NAMALWA (cell line): Measurements from ENCODE around the gene ZNF683.
A peak's percentile ranks its signal among the peaks of the same experiment; 100 is the strongest.
"Not testable (repeated sequence)": the region's sequence is repeated elsewhere in the genome, so short reads cannot be mapped to it uniquely, and the experiment has no call there.

Experiments
- DNase-seq: peaks from one replicate; pipeline ENCODE4 v3.0.0-alpha.2; 2015; ENCODE audit warnings: low spot score

Gene ZNF683

GRCh38 chr1:26385063-26385462, 12.5 kb upstream of the ZNF683 start:
- DNase-seq = not testable (repeated sequence)

GRCh38 chr1:26384076-26384475, 11.5 kb upstream of the ZNF683 start:
- DNase-seq = no peak

DNA sequence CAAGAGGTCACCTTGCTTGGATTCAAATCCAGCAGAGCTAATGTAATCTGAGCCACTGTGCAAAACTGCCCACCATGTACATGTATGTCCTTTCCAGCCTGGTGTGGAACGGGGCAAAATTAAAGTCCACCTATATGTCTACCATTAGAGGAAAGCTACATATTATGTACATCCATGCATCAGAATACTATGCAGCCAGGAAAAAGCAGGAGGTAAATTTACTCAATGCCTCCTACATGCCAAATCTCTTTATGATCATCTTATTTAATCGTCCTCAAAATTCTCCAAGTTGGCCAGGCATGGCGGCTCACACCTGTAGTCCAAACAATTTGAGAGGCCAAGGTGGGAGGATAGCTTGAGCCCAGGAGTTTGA, 6.3 kb upstream of the ZNF683 start:
- no peak for DNase-seq

GRCh38 chr1:26378088-26378878, 5.7 kb upstream of the ZNF683 start:
- no peak for DNase-seq

GRCh38 chr1:26376050-26376449, 3.5 kb upstream of the ZNF683 start:
- no peak for DNase-seq

- DNase-seq = no peak
Observed at GRCh38 chr1:26375081-26375480, 2.5 kb upstream of the ZNF683 start.

- DNase-seq = not testable (repeated sequence)
Observed at GRCh38 chr1:26374361-26374760, 1.8 kb upstream of the ZNF683 start.

DNA sequence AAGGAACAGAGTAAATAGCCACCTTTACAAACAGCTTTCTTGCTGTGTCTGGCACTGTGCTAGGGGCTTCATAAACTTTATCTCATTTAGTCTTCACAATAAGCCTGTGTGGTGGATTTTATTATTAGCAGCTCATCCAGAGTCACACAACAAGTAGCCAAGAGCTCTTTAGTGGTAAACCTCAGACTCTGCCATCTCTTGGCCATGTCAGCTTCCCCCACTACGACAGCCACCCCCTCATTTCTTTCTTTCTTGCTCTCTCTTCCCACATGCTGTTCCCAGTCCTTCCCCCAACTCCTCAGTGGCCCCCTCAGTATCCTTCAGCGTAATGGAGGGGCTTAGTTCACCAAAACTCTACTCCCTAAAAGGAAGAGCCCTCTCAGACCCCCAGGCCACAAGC, 1.2 kb upstream of the ZNF683 start:
- no peak for DNase-seq

DNA sequence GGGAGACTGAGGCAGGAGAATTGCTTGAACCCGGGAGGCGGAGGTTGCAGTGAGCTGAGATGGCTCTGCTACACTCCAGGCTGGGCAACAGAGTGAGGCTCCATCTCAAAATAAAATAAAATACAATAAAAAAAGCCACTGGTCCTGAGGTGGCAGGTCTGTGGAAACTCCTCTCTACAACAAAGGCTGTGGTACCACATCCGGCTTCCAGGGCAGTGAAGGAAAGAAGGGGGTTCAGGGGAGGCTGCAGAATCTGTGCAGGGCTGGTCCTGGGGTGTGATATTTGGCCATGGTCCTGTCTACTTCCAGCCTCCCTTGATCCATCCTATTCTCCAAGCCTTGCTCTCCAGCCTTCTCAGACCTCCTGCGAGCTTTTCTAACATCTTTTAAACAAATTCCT, 731 bp upstream of the ZNF683 start:
- no peak for DNase-seq

DNA sequence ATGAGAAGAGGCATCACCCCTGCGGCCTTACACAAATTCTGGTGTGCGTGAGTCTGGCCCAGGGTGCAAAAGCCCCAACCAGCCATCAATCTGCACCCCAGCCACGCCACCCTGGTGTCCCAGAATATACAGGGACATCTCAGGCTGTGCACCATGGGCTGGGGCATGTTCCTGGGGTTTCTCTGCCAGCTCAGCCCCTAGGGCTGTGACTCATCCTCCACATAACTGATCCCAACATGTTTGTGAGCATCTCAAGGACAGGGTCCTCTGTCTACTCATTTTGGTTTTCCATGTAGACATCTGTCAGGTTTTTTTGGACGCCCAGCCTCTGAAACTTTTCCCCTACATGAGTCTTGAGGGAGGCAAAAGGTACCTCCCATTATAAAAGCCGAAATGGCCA, 511 bp downstream of the ZNF683 start:
- DNase-seq = no peak

DNA sequence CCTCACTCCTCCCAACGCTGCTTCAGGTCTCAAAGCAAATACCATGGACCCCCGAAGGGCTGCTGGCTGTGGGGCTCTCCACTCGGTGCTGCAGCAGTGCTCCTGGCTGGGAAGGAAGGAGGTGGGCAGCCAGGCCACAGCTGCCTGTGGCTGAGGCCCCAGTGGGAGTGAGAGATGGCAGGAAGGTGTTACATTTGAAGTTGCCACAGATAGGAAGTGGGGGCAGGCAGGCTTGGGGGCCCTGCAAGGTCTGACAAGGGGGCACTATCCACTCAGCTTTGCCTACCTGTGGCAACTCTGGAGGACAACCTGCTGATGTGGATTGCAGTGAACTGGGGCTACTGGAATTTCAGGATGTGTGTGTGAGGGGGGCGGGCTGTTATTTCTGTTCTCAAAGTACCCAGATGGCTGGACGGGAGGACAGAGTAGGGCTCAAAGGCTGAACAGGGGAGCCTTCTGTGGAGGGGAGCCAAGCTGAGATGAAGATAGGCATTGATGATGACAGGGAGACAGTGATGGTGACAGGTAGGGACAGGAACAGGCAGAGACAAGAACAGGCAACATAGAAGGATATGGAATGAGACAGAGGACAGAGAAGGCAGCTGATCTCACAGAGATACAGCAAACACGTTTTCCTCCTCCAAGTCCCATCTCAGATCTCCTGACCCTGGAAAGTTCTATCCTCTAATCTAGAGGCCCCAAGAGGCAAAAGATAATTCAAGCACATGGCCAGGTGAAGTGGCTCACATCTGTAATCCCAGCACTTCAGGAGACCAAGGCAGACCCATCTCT, 1.8 kb downstream of the ZNF683 start:
- no peak for DNase-seq

DNA sequence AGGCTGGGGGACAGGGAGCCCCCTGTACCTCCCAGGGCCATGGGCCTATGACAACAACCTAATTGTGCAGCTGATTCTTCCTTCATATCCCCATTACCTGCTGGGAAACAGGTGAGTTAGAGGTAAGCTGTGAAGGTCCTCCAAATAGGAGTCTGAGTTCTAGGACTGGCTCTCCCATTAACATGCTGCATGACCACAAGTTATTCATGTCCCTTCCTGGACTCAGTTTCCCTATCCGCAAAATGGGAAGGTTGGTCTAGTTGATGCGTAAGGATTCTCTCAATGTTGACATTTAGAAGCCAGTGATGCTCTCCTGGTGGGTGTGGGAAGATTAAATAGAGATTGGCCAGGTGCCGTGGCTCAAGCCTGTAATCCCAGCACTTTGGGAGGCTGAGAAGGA, 4.1 kb downstream of the ZNF683 start:
- DNase-seq = no peak

GRCh38 chr1:26368006-26368405, 4.5 kb downstream of the ZNF683 start:
- no peak for DNase-seq

- no peak for DNase-seq
Observed at GRCh38 chr1:26367441-26367840, 5.1 kb downstream of the ZNF683 start.

- DNase-seq = no peak
Observed at GRCh38 chr1:26364956-26365355, 7.6 kb downstream of the ZNF683 start.

DNA sequence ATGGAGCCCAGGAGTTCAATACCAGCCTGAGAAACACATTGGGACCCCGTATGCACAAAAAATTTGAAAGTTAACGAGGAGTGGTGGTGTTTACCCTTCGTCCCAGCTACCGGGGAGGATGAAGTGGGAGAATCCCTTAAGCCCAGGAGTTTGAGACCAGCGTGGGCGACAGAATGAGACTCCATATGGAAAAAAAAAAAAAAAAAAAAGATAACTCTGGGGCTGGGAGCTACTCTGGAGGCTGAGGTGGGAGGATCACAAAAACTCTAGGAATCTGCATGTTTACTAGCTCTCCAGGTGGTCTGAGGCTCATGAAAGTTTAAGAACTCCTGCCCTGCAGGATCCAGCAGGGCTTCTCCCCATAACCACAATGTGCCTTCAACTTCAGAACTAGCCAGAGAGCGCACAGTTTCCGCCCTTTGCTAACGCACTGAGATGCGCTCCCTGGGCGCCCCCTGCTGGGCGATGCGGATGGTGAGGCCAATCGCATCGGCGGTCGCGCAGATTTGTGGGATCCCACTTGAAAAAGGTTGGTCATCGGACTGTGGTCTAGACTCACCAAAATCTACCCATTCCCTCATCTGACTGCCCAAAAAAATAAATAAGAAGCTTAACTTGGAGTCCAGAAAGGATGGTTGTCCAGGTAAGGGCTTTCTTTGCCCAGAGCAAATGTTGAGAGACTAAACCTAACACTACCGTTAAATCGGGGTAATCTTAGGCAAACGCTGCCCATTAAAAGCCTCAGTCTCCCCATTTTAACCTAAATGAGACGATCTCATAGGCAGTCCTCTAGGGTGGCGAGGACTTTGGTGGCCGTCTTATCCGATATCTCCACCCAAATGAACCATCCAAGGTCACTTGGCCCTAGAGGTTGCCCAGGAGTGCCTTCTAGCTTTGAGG, 8.8 kb downstream of the ZNF683 start:
- peak; percentile 87 for DNase-seq

GRCh38 chr1:26362331-26362730, 10.2 kb downstream of the ZNF683 start:
- no peak for DNase-seq

GRCh38 chr1:26361605-26362122, 10.9 kb downstream of the ZNF683 start:
- no peak for DNase-seq

GRCh38 chr1:26360807-26361604, 11.5 kb downstream of the ZNF683 start:
- no peak for DNase-seq

DNA sequence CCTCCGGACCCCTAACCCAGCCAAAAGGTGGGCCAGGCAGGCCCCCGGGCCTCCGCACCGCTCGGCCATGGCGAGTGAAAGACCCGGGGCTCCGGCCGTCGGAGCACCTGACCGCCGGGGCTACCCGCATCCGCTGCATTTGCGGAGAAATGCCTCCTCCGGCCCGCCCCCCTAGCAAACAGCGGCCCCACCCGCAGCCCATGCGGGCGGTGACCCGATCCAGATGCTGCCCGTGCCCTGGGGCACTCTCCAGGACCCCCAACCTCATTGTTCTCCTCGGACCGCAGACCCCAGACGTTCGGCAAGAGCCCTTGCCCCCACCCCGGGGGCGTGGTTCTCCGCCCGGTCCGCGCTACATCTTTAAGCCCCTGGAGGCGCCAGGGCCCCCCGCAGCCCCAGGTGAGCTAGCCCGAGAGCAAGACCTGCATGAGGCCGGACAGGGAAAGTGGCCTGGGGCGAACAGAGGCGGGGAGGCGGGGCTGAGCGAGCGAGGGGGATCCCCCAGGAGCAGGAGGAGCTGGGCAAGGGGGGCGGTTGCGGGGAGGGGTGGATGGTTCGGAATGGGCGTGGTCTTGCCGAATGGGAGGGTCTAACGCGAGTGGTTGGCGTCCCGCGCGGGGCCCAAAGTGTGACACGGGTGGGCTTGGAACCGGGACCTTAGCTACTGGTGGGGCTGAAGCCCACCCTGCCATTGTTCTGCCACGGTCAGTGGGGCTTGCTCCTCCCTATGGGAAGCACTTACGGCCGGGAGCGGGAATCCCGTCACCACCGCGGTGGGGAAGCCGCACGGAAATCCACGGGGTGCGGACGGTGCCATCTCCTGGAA, 12.4 kb downstream of the ZNF683 start:
- DNase-seq = no peak
